HG02610 (cell line): ENCODE results near the gene SGMS1.

Source experiments
- ATAC-seq: cut with Tn5 transposase; IDR thresholded peaks from one replicate; pipeline ENCODE4 v1.9.1; 2021; ENCODE audit warnings: mild to moderate bottlenecking, moderate library complexity; ENCODE audit not compliant: unreplicated experiment

Gene SGMS1

GRCh38 chr10:50324046-50324445 is 299.7 kb downstream of the SGMS1 start:
- no peak for ATAC-seq

- ATAC-seq, result no peak
Observed at GRCh38 chr10:50322077-50322476, 301.7 kb downstream of the SGMS1 start.

- no peak for ATAC-seq
Observed at GRCh38 chr10:50318129-50318528, 305.6 kb downstream of the SGMS1 start.

GRCh38 chr10:50316695-50317648 is 306.8 kb downstream of the SGMS1 start:
- ATAC-seq, result no peak

- no peak for ATAC-seq
Observed at GRCh38 chr10:50316174-50316573, 307.6 kb downstream of the SGMS1 start.

GRCh38 chr10:50315424-50315823 is 308.3 kb downstream of the SGMS1 start:
- no peak for ATAC-seq

- no peak for ATAC-seq
Observed at GRCh38 chr10:50314169-50315071, 309.3 kb downstream of the SGMS1 start.

GRCh38 chr10:50312464-50313437 is 311.0 kb downstream of the SGMS1 start:
- ATAC-seq, result no peak

GRCh38 chr10:50310560-50311174 is 313.1 kb downstream of the SGMS1 start:
- ATAC-seq, result peak; percentile 76

- ATAC-seq, result no peak
Observed at GRCh38 chr10:50309342-50309741, 314.4 kb downstream of the SGMS1 start.

- ATAC-seq, result no peak
Observed at GRCh38 chr10:50304660-50305059, 319.1 kb downstream of the SGMS1 start.

- no peak for ATAC-seq
Observed at GRCh38 chr10:50299948-50300669, 323.6 kb downstream of the SGMS1 start.

GRCh38 chr10:50295367-50295766 is 328.4 kb downstream of the SGMS1 start:
- no peak for ATAC-seq

- no peak for ATAC-seq
Observed at GRCh38 chr10:50294582-50294981, 329.2 kb downstream of the SGMS1 start.

- peak; percentile 55 for ATAC-seq
Observed at GRCh38 chr10:50293513-50294313, 330.0 kb downstream of the SGMS1 start.

GRCh38 chr10:50291261-50291850 is 332.4 kb downstream of the SGMS1 start:
- ATAC-seq, result no peak

- no peak for ATAC-seq
Observed at GRCh38 chr10:50289196-50289595, 334.6 kb downstream of the SGMS1 start.
